ENCODE measurements around the gene SST. TPM values are rescaled to one million over a fixed set of nuclear protein-coding genes. Genes with fewer than 3 reads are reported as not detected.

SST gene
- total and polyA plus RNA-seq, 2 of the 8 experiments (the other 6 are each of a cell fraction or from before 2014, with no cell fraction given), result 0.50 TPM; not detected in 1

- TF ChIP-seq SP2 (IDR thresholded peaks at IDR 0.05; ENCODE audit: low read length), result no peak
- no peak for TF ChIP-seq EZH2 (IDR thresholded peaks at IDR 0.05; ENCODE audit: low read depth, low read length, severe bottlenecking)
- peak; percentile 61; the same call in 1 of the 2 replicates for TF ChIP-seq TBP (IDR thresholded peaks at IDR 0.05; ENCODE audit: low read depth, low read length)
Observed at GRCh38 chr3:187669675-187670504, at the start of gene SST (continued).
